DMS79 treated with DMSO at 0.1 percent for 48 hours (cell line): ENCODE measurements around the gene PLXDC1.
"Not testable (repeated sequence)": the region's sequence is repeated elsewhere in the genome, so short reads cannot be mapped to it uniquely, and the experiment has no call there.

Experiments
- DNase-seq: peaks from one replicate; lab custom pipeline; 2025; lab: John Stamatoyannopoulos, UW

The PLXDC1 gene

DNA sequence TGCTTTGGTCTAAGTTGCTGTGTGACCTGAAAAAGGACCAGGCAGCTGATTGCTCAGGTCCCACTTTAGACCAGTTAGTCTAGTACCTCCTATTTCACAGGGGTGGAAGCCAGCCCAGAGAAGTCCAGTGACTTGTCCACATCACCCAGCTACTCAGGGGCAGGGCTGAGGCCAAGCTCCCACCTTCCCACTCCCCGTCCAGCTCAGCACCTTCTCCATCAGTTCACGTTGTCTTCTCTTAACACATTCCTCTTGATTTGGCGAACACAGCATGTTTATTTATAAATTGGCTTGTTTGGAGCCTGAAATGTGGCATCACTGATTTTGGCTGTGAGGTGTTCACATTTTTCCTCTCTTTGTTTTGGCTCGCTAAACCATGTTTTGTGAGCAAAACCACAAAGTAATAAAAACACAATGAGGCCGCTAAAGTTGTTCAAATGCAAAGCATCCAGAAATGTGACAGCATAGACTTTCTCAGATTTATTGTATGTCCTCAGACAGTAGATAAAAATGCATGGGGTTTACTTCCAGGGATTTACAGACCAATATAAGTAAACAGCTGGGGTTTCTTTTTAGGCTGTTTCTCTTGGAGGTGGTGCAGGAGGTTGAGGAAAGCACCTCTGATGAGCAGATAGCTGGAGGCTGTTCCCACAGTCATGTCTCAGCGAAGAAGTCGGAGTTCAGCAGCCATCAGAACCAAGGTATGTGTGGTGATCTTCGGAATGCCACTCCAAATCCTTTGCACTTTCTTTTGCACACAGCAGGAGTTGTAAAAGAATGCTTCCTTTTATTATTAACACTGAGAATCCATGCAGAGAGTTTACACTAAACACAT lies 88.4 kb downstream of the PLXDC1 start:
- no peak for DNase-seq

DNA sequence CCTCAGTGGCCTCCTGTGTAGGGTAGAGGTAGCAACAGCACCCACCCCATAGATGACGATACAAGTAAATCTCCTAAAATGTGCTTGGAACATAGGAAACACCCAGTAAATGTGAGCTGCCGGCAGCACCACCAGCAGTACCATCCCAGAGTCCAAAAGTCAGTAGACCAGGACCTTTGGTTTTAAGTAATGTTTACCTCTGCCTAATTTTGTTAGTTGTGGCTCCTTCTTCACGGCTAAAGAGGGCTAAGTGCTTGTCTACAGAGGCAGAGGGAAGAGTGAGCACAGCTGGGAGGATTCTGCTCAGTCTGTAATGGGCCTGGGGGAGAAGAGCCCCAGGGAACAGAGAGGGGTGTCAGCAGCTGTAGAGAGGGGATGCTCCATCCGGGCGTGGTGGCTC lies 92.9 kb downstream of the PLXDC1 start:
- no peak for DNase-seq

DNA sequence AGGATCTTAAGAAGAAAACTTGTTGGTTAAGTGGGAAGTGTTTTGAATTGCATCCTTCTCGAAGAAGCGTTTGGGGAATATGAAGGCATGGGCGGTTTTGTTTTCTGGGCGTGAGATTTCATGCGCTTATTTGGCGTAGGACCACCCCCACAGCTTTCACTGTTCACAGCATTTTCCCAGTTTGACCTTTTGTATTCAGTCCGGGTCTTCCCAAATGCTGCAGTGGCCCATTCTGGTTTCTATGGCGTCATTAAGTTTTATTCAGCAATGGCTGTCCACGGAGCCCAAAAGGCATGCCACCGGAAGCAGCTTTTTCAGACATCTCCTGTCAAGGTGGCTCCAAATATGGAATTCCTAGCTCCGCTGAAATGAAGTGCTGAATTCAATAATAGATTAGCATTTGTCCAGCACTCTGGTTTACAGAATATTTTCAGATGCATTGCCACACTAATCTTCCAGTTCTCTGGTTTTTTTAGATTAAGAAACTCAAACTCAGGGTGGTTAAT lies 93.7 kb downstream of the PLXDC1 start:
- DNase-seq, result no peak

DNA sequence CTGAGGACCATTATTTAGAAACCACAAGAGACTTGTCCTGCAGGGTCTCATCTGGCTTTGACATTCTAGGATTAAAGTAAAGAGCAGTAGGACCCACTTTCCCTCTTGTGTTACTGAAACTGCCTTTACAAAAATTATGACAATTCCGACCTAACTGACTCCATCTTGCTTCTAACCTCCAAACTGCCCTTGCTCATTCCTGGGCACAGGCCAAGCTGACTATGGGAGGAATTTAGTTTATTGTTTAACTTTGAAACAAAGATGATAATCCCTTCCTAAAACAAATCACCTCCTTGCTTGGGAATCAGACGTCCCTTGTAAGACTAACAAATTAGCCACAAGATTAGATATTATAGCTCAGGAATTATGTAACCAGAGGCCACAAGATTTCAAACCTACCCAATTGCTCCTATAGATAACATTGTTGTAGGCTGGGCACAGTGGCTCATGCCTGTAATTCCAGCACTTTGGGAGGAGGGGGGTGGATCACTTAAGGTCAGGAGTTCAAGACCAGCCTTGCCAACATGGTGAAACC lies 97.3 kb downstream of the PLXDC1 start:
- DNase-seq, result no peak

DNA sequence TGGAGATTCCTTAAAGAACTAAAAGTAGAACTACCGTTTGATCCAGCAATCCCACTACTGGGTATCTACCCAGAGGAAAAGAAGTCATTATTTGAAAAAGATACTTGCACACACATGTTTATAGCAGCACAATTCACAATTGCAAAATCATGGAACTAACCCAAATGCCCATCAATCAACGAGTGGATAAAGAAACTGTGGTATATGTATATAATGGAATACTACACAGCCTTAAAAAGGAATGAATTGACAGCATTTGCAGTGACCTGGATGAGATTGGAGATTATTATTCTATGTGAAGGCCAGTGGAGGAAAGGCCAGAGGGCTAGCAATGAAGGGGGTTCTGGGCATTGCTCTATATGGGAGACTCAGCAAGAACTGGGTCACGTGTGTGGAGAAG lies 99.0 kb downstream of the PLXDC1 start:
- DNase-seq, result not testable (repeated sequence)

DNA sequence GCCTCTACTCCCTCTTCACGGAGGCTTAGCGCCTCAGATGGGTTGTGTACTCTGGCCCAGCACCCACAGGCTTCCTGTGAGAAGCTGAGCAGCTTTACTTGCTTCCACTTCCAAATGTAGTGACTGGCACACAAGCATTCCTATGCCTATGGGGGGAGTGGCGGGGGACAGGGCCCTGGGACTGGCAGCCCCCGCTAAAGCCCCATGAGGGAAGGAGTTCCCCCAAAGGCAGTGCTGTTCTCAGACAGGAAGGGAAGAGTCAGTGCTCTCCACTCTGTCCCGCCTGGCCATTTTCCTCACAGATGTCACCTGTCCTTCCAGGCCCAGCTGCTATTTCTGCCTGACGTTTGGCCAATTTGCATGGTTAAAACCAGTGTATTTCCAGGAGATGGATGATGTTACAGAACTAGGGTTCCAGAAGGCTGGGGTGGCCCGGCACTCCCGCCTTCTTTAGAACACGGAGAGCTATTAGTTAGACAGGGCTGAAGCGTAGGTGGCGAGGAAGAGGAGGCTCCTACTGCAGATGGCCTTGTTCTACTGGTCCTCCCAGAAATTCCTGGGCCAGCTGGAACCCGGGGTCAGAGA lies 100.3 kb downstream of the PLXDC1 start:
- no peak for DNase-seq

DNA sequence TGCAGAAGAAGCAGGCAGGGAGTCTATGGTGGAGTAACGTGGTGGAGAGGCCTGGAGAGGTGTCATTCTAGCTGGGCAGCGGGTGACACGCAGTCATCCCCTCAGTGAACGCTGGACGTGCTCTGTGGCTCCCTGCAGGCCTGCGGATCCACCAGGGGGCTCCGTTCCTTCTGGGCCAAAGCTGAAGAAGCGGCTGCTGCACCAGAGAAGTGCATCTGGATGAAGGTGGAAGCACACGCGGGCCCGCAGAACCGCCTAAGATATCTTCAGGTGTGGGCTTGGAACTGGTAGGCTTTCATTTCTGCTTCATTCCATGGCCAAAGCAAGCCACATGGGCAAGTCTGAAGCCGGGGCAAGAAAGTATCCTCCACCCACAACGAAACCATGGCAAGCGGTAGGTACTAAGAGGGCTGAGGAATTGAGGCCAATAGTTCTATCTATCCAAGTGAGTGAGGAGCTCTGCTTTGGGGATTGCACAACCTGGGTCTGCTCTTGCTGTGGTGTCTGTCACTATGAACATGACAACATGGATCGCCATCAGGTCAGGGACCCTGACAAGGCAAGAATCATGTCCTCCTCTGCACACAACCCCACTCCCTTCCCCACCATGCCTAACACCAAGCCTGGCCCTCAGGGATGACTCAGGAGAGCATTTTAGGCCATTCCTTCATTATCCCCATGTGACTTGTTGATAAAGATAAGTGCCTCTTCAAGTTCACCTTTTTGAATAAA lies 105.3 kb downstream of the PLXDC1 start:
- DNase-seq, result no peak

DNA sequence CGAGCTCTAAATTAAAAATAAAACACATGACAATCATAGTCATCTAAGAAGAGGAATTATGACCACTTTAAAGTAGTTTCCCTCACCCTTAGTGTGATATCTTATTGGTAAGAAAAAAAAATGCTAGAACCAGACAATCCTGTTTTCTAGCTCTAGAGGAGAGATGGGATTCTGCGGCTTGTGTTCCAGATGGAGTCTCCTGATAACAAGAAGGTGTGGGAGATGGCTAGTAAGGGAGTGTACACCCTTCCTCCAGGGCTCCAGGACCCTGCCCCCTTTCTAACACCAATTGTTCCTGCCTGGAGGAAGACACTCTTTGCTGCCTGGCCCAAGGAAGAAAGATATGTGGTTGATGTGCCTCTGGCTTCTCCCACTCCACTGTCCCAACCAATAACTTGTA lies 115.4 kb downstream of the PLXDC1 start:
- no peak for DNase-seq

DNA sequence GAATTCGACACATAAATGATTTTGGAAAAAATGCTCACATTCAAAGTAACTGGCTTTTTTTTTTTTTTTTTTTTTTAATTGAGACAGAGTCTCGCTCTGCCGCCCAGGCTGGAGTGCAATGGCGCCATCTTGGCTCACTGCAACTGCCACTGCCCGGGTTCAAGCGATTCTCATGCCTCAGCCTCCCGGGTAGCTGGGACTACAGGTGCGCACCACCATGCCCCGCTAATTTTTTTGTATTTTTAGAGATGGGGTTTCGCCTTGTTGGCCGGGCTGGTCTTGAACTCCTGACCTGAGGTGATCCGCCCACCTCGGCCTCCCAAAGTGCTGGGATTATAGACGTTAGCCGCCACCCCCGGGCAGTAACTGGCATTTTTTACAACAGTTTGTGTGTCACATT lies 115.9 kb downstream of the PLXDC1 start:
- not testable (repeated sequence) for DNase-seq

DNA sequence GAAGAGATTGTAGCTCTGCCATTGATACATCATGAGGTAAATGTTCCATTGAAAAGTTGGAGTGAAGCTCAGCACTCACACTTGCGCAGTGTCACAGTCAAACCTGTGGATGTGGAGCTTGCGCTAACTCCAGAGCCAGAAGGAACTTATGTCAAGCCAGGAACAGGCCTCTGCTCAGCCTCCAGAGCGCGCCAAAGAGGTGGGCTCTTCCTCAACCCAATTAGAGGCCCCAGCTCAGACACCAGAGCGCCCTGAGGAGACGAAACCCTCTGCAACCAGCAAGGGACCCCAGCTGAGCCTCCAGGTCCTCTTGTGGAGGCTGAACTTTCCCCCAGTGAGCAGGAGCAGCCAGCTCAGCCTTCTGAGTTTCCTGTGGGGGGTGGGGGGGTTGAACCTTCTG lies 122.7 kb downstream of the PLXDC1 start:
- no peak for DNase-seq

DNA sequence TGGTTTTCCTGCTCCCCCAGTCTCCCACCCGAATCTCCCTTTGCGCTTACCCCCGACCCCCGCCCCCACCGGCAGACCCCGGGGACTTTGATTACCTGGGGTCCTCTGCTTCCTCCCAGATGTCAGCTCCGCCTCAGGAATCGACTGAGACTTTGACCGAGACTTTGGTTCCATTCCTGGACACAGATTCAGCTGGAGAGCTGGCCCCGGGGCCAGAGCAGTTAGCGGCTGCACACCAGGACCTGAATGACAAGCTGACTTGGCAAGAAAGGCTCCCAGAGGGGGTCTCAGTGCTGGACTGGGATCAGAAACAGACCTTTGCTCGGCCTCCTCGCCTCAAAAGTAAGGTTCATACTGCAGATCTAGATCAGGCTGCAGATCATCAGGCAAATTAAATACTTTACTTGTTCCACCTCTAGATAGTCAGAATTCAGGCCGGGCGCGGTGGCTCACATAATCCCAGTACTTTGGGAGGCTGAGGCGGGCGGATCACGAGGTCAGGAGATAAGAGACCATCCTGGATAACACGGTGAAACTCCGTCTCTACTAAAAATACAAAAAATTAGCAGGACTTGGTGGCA lies 123.9 kb downstream of the PLXDC1 start:
- DNase-seq, result no peak

DNA sequence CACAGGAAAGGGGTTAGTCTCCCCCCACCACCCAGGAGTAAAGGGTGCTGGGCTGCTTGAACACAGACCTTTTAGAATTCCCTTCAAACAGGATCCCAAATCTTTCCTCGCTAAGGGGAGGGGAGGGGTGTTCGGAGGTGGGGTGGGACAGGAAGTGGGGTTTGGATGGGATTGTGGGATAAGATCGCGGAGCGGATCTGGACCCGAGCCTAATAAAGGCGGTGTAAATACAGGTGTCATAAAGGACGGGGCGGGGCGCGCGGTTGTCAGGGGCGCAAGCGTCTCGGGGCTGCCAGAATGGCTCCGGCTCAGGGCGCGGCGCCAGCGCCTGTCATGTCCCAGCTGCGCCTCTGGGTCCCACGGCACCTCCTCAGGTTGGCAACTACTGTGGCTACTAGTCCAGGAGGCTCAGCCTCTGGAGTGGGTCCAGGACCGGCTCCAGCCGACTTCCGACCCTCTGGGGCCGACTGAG lies 124.4 kb downstream of the PLXDC1 start:
- DNase-seq, result peak; percentile 69

DNA sequence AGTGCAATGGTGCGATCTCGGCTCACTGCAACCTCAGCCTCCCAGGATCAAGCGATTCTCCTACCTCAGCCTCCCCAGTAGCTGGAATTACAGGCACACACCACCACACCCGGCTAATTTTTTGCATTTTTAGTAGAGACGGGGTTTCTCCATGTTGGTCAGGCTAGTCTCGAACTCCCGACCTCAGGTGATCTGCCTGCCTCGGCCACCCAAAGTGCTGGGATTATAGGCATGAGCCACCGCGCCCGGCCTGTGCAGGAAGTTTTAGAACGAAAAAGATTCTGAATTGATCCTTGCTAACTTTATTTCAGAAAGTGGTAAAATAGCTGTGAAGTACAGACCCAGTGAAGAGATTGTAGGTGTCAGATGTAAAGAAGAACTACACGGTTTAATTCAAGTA lies 125.1 kb downstream of the PLXDC1 start:
- DNase-seq, result not testable (repeated sequence)

DNA sequence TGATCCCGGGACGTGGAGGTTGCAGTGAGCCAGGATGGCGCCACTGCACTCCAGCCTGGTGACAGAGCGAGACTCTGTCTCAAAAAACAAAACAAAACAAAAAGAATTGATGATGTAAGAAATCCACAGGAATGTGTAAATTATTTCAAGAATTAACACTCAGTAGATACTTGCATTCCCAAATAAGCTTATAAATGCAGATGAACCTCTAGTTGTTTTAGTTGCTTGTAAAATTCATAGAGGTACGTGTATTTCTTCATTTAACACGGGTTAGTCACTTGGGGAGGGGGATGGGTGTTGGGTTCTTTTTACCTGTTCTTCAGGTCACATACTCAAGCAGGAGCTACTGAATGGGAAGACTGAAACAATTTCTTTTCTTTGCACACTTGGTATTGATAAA lies 128.5 kb downstream of the PLXDC1 start:
- no peak for DNase-seq

DNA sequence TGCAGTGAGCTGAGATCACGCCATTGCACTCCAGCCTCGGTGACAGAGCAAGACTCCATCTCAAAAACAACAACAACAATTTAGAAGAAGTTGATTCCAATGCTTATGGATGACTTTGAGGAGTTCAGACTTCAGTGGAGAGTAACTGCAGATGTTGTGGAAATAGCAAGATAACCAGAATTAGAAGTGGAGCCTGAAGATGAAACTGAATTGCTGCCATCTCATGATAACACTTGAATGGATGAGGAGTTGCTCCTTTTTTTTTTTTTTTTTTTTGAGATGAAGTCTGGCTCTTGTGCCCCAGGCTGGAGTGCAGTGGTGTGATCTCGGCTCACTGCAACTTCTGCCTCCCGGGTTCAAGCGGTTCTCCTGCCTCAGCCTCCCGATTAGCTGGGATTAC lies 131.4 kb downstream of the PLXDC1 start:
- not testable (repeated sequence) for DNase-seq

DNA sequence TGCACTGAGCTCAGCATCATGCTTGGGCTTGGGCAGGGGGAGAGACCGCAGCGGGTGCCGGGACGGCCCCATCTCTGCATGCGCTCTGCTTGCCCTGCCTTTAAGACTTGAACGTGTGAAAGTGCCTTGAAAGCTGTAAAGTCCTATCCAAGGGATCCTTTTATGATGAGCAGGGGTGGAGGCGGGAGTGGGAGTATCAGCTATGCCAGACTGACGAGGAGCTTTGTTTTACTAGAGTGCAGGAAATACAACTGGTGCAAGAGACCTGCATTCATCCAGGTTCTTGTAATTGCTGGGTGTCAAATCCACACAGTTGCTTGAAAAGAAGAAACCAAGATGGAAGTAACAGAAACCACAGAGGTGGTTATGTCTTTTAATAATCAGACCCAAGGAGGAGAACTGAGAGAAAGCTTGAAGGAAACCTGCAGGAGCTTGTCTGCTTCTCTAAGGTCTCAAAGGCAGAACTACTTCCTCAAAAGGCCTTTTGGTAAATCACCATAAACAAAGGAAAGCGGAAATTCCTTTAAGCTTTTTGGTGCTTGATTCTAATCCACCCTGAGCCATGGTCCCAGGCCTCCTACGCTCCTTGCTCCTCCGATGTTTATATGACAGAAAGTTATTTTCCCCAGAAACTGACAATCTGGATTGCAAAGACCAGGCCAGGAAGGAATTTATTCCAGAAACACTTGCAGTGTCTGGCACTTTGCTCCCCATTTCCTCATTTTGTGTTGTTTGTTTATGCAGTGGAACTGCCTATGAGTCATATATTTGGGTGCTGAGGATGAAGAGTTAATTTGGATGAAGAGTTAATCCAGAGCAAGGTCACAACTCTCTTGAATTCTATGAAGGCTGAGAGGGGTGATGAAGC lies 132.9 kb downstream of the PLXDC1 start:
- DNase-seq, result no peak

DNA sequence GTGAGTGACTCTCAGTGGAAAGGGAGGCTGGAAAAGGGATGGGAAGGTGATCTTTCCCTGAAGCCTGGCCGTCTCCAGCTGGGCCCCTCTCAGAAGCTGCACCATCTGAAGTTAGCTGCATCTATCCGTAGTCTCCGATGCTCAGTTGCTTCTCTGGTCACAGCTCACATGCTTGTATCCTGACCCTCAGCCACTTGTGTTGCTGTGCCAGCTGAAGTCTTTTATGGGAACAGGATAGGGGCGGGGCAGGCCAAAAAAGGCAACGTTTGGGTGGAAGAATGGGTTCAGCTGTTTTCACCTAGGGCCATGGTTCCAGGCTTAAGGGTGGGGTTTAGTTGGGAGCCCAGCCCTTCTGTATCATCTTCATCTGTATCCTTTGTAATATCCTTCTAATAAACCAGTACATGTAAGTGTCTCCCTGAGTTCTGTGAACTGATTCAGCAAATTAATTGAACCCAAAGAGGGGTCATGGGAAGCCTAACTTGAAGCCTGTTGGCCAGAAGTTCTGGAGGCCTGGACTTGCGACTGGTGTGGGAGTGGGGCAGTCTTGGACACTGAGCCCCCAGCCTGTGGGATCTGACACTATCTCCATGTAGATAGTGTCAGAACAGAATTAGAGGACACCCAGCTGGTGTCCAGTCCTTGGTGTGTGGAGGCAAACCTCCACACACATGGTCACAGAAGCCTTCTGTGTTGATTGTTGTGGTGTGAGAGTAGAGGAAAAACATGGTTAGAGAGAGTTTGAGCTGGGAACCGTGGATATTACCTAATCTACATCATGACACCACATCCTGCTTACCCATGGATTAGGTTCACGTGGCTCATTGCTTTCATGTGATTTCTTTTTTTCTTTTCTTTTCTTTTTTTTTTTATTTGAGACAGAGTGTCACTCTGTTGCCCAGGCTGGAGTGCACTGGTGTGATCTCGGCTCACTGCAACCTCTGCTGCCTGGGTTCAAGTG lies 135.0 kb downstream of the PLXDC1 start:
- no peak for DNase-seq

DNA sequence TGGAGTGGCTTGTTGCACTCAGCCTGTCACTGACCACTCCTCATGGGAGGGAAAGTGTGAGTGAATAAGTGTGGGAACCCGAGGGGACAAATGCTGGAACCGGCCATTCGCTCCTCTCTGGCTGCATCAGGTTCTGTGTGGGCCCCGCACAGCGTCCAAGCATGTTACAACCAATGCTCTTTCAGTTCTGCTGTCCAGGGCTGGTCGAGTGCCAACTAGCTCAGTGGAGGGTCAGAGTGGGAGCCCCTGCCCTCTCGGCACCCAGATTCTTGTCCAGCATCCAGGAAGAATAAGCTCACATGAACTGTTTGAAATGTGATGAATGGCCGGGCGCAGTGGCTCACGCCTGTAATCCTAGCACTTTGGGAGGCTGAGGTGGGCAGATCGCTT lies 135.9 kb downstream of the PLXDC1 start:
- DNase-seq, result no peak

DNA sequence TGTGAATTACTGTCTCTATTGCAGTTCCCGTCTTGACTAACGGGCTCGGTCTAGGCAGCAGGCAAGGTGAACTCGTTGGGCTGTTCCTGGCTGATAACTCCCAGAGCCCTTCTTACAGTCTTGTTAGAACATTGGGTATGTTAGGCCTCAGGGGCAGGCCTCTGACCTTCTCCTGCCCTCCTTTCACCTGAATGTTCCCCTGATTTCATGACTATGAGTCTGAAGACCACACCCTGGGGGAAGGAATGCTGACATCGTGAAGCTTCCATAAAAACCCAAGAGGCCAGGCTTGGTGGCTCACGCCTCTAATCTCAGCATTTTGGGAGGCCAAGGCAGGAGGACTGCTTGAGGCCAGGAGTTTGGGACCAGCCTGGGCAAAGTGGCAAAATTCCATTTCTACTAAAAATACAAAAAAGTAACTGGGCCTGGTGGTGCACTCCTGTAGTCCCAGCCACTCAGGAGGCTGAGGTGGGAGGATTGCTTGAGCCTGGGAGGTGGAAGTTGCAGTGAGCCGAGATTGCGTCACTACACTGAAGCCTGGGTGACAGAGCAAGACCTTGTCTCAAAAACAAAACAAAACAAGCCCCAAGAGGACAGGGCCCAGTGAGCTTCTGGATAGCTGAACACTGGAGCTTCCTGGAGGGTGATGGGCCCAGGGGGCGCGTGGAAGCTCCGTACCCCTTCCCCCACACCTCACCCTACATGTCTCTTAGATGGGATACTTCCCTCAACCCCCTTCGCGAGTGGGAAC lies 136.5 kb downstream of the PLXDC1 start:
- no peak for DNase-seq
